HG03521 (cell line): ENCODE measurements around the gene EEIG1.

Experiments
- ATAC-seq: cut with Tn5 transposase; IDR thresholded peaks from one replicate; pipeline ENCODE4 v1.9.1; 2021; ENCODE audit warnings: mild to moderate bottlenecking, moderate library complexity; ENCODE audit not compliant: unreplicated experiment

EEIG1 gene

DNA sequence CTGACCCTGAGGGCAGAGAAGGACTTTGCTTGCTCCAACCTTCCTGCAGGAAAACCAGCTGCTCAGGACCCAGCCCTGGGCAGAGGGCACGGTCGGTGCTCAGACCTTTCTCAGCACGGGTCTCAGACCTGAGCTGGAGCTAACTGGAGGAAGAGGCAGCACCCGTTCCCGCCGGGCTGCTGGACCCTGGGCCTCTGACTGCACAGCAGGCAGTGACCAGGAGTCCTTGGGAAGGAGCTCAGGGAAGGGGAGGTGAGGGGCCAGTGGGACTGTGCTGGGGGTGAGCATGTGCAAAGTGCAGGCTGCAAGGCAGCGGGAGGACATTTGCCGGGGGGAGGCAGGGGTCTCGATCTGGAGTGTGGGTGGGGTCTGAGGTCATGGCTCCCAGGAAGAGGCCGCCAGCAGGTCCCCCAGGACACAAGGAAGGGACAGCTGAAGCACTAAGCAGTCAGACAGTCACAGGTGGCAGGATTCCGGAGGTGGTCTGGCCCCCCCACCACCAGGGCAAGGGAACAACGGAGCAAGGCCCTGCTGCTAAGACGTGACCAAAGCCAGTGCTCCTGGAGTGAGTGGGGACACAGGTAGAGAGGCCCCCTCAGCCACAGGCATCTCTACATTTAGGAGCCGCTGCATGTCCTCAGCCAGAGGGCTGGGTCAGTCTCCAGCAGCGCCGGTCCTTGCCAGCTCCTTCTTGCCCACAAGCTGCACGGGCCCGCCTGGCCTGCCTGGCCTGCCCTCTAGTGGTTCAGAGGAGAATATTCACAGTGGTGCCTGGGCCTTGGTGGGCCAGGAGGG, 38.4 kb downstream of the EEIG1 start:
- no peak for ATAC-seq

DNA sequence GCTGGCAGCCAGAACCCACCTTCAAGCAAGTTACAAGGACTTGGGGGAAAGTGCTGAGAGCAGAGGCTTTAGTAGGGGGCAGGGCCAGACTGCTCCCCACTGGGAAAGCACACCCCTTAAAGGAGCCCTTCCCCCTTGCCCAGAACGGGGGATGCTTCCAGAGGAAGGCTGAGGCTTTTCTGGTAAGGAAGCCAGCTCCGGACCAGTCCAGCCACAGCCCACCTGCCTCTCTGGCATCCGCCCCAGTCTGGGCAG, 38.9 kb downstream of the EEIG1 start:
- no peak for ATAC-seq

DNA sequence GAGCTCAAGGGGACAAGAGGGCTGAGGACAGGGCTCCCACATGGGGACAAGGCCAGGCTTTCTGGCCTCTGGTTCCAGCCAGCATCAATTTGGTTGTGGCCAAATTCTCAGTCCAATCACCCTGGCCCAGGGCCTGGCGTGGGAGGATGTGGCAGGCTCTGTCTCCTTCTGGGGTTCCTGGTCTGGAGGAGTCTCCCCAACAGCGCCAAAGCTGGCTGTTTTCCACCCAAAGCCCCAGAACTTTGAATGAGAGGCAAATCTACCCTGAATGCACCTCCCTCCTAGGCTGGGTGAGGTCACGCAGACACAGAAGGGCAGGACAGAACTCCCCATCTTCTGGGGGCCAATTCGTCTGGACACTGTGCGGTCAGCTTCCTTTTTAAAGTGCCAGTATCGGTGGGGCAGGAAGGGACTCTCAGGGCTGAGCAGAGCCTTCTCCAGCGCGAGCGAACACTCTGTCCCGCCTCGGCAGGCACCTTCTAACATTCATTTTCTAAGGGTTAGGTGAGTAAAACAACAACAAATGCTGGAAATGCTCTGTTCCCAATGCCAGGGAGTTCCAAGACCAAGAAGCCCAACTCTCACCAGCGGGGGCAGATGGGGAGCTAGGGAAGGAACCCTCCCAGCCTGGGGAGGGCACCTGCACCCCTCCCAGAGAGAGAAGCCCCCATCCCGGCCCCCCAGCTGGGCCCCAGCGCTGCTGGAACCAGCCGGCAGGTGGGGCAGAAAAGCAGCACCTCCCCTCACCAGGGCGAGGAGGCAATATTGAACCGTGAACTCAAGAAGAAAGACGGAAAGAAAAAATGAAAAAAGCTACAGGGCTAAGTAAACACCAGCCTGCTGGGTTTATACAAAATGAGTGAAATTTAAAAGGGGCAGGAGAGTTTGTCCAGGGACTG, 39.5 kb downstream of the EEIG1 start:
- no peak for ATAC-seq

DNA sequence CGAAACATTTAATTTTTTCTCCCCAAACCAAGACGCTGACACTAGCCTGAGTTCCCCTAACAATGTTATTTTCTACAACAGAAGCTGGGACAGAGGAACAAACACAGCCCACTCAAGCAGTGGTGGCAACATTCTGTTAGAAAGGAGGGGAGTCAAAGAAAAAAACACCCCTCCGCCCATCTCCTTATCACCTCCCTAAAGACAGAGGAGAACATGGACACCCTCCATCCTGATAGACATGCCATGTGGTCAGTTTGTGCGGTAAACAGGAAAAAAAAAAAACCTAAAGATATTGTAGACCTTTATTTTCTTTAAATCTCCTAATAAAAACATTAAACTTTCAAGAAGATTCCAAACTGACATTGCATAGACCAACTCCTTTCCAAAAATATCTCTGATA, 40.2 kb downstream of the EEIG1 start:
- ATAC-seq = no peak

DNA sequence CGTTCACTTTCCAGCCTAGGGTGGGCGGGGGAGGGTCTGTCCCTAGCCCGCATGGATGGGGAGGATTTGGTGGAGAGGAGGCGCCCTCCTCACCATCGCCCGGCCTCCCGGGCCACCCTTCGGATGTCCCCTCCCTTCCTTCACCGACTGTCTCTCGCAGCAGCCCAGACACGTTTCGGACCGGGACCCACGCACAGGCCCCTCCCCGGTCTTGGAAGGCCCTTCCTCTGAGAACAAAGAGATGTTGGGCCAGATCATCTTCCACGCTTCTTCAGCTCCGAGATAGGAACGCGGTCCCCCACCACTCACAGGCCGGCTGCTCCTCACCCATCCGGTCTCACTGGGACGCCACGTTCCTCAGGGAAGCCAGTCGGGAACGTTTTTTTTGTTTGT, 42.5 kb downstream of the EEIG1 start:
- peak; percentile 12 for ATAC-seq

DNA sequence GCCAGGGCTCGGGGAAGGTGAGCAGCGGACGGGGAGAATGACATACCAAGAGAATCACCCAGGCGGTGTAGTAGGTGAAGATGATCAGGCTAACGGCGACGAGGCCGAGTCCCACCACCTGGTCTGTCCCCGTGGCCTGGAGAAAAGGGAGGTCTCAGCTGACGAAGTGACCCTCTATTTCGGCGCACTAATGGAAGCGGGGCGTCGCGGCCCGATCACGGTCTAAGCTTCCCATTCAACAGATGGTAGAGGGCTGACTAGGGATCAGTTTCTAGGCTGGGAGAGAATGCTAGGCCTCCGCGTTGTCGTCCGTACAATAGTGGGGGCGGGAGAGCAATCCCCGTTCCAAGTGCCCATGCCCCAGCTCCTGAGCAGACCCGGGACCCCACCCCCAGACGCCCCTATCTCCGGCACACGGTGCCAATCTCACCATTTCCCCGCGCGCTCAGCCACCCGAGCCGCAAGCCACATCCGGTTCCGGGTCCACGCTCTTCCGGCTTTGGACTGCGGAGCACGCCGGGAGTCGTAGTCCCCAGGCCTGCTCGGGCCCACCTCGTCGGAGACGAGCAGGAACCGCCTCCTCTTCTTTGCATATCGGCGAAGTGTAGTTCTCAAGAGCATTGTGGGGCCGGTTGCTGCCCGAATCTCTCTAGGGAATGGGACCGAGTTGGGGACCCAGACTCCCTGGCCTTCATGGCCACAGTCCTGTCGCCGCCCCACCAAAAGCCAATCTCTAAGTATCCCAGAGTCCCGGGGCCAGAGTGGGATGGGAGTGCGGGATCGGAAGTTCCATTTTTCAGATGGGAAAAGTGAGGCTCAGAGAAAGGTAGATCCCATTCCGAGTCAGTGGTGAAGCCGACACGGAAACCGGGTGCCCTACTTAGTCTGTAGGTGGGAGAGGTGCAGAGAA, 43.1 kb downstream of the EEIG1 start, which contains the start of gene DPM2:
DPM2 (minus strand) TSS at position 467 of the 910 bp plus-strand sequence; CDS start at position 433, 34 bp downstream.
- ATAC-seq = peak; percentile 88

DNA sequence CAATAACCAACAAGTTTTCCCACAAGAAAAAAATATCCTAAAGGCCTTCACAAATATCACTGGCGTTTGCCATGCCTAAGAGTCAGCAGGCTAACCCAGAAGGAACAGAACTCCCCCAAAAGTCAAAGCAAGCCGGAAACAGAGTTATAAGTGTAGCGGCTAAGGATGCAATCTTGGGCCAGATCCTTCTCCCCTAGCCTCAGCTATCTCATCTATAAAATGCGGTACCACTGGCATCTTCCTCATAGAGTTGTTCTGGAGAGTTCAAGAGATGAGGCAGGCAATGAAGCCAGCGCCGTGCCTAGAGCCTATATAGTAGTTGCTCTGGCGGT, 43.8 kb downstream of the EEIG1 start:
- no peak for ATAC-seq

DNA sequence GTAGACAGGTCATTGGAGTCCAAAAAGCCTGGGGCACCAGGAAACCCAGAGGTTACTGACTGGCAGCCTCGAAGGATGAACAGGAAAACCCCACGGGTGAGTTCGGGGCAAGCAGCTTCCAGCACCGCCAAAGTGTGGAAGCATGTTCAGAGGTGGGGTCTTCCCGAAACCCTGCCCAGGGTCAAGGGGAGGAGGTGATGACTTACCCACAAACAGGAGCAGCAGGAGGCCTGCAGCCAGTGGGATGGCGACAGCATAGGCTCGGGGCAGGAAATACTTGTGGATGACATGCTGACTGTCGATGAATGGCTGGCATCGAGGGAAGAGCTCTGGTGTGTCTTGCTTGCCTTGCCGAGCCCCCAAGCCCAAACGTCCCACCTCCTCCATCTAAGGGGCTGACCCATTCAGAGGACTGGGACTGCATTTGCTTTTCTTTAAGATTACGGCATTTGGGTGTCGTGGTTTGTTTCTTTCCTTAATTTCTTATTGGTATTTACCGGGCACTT, 44.4 kb downstream of the EEIG1 start:
- ATAC-seq = no peak

DNA sequence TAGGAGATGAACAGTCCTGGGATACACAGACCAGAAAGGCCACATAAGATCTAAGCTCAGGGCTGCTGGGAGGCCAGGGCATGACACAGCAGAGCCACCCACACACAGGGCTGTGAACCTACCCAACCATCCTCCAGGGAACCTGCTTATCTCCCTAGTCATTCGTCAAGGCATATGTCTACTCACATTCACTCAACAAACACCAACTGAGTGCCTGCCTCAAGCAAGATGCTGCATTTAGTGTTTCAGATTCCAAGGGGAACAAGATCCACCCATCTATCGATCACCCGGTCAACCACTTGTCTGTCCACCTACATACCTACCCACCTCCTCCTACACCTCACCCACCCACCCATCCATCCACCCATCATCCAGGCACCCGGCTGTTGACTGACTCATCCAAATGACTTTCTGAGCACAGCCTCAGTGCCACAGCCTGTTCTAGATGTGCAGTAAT, 45.0 kb downstream of the EEIG1 start:
- ATAC-seq = no peak

DNA sequence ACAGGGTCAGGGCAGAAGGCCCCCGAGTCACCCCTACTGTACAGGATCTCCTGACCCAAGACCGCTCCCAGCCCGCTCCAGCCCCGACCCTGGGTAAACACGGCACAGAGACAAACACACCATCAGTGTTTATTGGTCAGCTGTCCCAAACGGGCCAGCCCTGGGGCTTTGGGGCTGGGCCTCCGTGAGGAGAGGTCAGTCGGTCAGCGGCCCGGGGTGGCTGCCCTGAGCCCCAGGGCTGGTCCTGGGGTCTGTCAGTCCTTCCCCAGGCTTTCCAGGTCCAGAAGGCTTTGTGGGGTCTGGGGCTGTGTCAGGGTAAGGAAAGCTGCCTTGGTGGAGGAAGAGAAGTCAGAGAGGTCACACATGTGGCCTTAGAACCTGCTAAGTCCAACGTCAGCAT, 45.8 kb downstream of the EEIG1 start:
- ATAC-seq = no peak

DNA sequence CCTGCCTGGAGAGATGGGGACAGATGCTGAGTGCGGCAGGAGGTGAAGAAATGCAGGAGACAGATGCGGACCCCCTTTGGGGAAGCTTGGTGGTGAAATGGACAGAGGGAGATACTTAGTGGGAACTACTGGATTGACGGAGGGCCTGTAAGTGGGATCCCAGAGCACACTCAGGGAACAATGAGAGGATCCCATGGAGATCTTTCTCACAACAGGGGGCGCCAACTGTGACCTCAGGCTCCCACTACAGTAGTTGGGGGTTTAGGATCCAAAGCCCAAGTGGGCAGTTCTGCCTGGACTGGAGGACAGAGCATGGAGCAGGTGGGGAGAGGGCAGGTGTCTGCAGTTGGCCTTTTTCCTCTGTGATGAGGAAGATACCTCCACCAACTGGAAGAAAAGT, 46.5 kb downstream of the EEIG1 start:
- ATAC-seq = no peak

DNA sequence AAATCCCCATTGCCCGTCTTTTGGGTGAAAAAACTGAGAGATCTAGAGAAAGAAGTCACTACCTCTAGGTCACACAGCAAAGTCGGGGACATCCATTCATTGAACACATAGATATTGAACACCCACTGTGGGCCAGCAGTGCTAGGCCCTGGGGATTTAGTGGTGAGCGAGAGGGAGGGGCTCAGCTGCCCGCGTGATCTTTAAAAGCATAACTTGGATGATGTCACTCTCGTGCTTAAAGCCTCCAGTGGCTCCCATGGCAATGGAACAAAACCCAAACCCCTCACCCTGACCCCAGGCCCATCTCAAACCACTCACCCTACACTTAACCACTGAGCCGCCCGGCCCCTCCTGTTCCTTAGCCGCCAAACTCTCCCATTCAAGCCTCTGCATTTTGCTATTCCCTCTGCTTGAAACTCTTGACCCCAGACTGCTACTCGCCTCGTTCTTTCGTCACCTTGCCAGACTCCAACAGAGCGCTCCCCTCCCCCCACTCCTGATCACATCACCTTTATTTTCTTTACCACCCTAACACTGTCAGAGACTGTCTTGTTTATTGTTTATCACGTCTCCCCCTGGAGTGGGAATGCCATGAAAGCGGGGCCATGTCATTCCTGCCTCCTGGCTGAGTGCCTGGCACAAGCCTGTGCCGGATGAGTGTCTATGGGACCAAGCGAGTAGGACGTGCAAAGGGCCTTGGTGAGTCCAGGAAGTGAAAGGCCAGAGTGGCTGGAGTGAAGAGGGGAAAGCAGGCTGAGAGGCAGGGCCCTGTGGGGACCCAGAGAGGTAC, 49.5 kb downstream of the EEIG1 start:
- ATAC-seq = peak; percentile 18
